Measurements from ENCODE around the gene ASB12. TPM values are rescaled to one million over a fixed set of nuclear protein-coding genes. Genes with fewer than 3 reads are reported as not detected.

Gene ASB12
- total RNA-seq, 1 donor from 2014 or later, result 0.83 TPM

DNA sequence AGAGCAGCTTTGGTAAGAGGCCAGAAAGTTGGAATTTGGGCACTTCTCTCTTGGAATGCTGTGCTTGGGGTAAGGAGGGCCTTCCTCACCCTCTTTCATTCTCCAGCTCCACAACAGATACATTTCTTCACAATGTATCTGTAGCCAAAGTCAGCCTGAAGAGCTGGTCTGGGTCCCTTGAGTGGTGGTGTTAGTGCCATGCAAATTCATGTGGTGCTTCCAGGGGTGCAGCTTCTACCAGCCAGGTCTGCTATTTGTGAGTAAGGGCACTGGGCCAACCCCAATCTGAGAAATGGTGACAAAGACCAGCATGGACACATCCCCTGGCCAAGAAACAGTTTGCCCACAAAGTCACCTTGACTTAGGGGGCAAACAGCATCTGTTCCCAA, 42.7 kb downstream of the ASB12 start:
- no peak for DNase-seq (ENCODE audit: low read depth)

GRCh38 chrX:64186974-64187761, 43.2 kb downstream of the ASB12 start:
- no peak for DNase-seq (ENCODE audit: low read depth)

GRCh38 chrX:64184396-64184795, 46.0 kb downstream of the ASB12 start:
- DNase-seq (ENCODE audit: low read depth), result peak; percentile 21

DNA sequence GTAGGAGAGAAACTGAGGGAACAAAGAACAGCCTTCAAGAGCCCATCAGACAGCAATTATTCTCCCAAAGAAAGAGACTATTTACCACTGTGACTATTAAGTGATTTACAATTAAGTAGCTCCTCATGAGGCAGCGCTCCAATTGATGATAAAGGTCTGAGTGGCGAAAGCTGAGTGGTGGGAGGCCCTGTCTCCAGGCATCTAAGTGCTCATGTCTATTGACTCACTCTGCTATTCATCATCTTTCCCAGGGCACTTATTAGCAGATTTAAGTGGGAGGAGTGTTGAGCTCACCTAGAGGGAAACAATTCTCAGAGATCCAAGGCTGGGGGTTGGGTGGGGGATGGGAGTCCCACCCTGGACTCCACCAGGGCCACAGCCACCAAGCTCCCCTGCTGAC, 48.2 kb downstream of the ASB12 start:
- no peak for DNase-seq (ENCODE audit: low read depth)

GRCh38 chrX:64176876-64177275, 53.5 kb downstream of the ASB12 start:
- DNase-seq (ENCODE audit: low read depth), result no peak

Other genes with a start within 250 kb of the ASB12 start
- 4.1 and 4.9 TPM in 2 replicates for gene AMER1, start 24.9 kb downstream of the ASB12 start, total RNA-seq
- gene MTMR8, start 164.8 kb upstream of the ASB12 start, total RNA-seq, result not detected in 2 replicates

Measured in myocyte (in vitro differentiated cells).